Endometrial microvascular endothelial cells (primary cell): ENCODE measurements around the gene PRUNE2. TPM values are rescaled to one million over a fixed set of nuclear protein-coding genes. Genes with fewer than 3 reads are reported as not detected.
"Not testable (repeated sequence)": the region's sequence is repeated elsewhere in the genome, so short reads cannot be mapped to it uniquely, and the experiment has no call there.

ENCODE experiments used
- in situ Hi-C: cut with HindIII; loops from 2 replicates; pipeline ENCODE4 v1.10.0; 2017; ENCODE audit warnings: low sequenced_read_pairs, low pct_unique_long_range_greater_than_20kb; ENCODE audit errors: inconsistent ontology term
- total RNA-seq: library from RNA; depleted of rRNA; stranded (reverse); fragments of >200 nt; gene quantifications from one replicate; pipeline ENCODE4 v1.2.3, GENCODE V29; 2015; ENCODE audit errors: inconsistent ontology term

Gene PRUNE2
- total RNA-seq, 1 donor from 2014 or later, result 10.8 TPM

GRCh38 chr9:76603448-76603895 lies 302.4 kb downstream of the PRUNE2 start:
- in situ Hi-C loops, result no loop called here

- in situ Hi-C loops, result no loop called here
Observed at GRCh38 chr9:76602199-76602598, 303.7 kb downstream of the PRUNE2 start.

GRCh38 chr9:76600007-76600615 lies 305.8 kb downstream of the PRUNE2 start:
- in situ Hi-C loops, result no loop called here

GRCh38 chr9:76598981-76599380 lies 306.9 kb downstream of the PRUNE2 start:
- in situ Hi-C loops, result no loop called here

GRCh38 chr9:76595645-76596044 lies 310.3 kb downstream of the PRUNE2 start:
- in situ Hi-C loops, result no loop called here

- in situ Hi-C loops, result no loop called here
Observed at GRCh38 chr9:76594764-76595424, 311.0 kb downstream of the PRUNE2 start.

GRCh38 chr9:76593961-76594735 lies 311.8 kb downstream of the PRUNE2 start:
- in situ Hi-C loops, result not testable (repeated sequence)

GRCh38 chr9:76592974-76593347 lies 313.0 kb downstream of the PRUNE2 start:
- in situ Hi-C loops, result no loop called here

- in situ Hi-C loops, result no loop called here
Observed at GRCh38 chr9:76592091-76592973, 313.6 kb downstream of the PRUNE2 start.

- in situ Hi-C loops, result no loop called here
Observed at GRCh38 chr9:76591256-76591950, 314.5 kb downstream of the PRUNE2 start.

- in situ Hi-C loops, result no loop called here
Observed at GRCh38 chr9:76588316-76588715, 317.6 kb downstream of the PRUNE2 start.

- in situ Hi-C loops, result no loop called here
Observed at GRCh38 chr9:76586390-76587314, 319.3 kb downstream of the PRUNE2 start.

GRCh38 chr9:76585487-76586389 lies 320.2 kb downstream of the PRUNE2 start:
- in situ Hi-C loops, result no loop called here

- in situ Hi-C loops, result no loop called here
Observed at GRCh38 chr9:76583256-76583655, 322.7 kb downstream of the PRUNE2 start.

- in situ Hi-C loops, result no loop called here
Observed at GRCh38 chr9:76581731-76582130, 324.2 kb downstream of the PRUNE2 start.

- in situ Hi-C loops, result no loop called here
Observed at GRCh38 chr9:76580820-76581219, 325.1 kb downstream of the PRUNE2 start.

GRCh38 chr9:76580188-76580587 lies 325.7 kb downstream of the PRUNE2 start:
- in situ Hi-C loops, result no loop called here
